ENCODE measurements around the gene ZBTB46. TPM values are rescaled to one million over a fixed set of nuclear protein-coding genes. Genes with fewer than 3 reads are reported as not detected.
"Not testable (repeated sequence)": the region's sequence is repeated elsewhere in the genome, so short reads cannot be mapped to it uniquely, and the experiment has no call there.

The ZBTB46 gene
- total and polyA plus RNA-seq, 2 donors: 3.7 to 5.8 TPM

- not testable (repeated sequence) for H3K9me3 ChIP-seq (ENCODE audit: control insufficient read depth in 2 of 2, insufficient read depth in 1 of 2, low read length in 1 of 2); DNase-seq (ENCODE audit: low read depth in 6 of 9, low spot score in 9 of 9); H3K4me3 ChIP-seq (ENCODE audit: low read length in 2 of 2); H3K36me3 ChIP-seq (ENCODE audit: control insufficient read depth in 2 of 2, insufficient read depth in 2 of 2, low read length in 1 of 2); H3K27ac ChIP-seq (ENCODE audit: low read depth in 1 of 2, low read length in 1 of 2)
- WGBS: 97% methylated on average over 14 of the region's 14 CpGs
- H3K27me3 ChIP-seq (ENCODE audit: control insufficient read depth in 2 of 2, insufficient read depth in 1 of 2, low read length in 1 of 2): peaks cover 10 to 68% of the 10 kb centered on the region in 2 donors
- peaks cover 0 to 23% of the 10 kb centered on the region in 2 donors for H3K4me1 ChIP-seq (ENCODE audit: control insufficient read depth in 2 of 2, insufficient read depth in 2 of 2, low read length in 2 of 2)
Observed at GRCh38 chr20:63851548-63851943, 20.5 kb upstream of the ZBTB46 start.

GRCh38 chr20:63850689-63851547 is 19.9 kb upstream of the ZBTB46 start:
- H3K4me1 ChIP-seq (ENCODE audit: control insufficient read depth in 2 of 2, insufficient read depth in 2 of 2, low read length in 2 of 2): peaks cover 0 to 30% of the 10 kb centered on the region in 2 donors
- H3K9me3 ChIP-seq (ENCODE audit: control insufficient read depth in 2 of 2, insufficient read depth in 1 of 2, low read length in 1 of 2): no peaks in the 10 kb centered on the region
- 71% methylated on average over 27 of the region's 27 CpGs for WGBS
- H3K27me3 ChIP-seq (ENCODE audit: control insufficient read depth in 2 of 2, insufficient read depth in 1 of 2, low read length in 1 of 2): peaks cover 15 to 68% of the 10 kb centered on the region in 2 donors
- no peaks in the 10 kb centered on the region for H3K36me3 ChIP-seq (ENCODE audit: control insufficient read depth in 2 of 2, insufficient read depth in 2 of 2, low read length in 1 of 2)
- no peak overlapping the region for H3K27ac ChIP-seq (ENCODE audit: low read depth in 1 of 2, low read length in 1 of 2)
- no peak for DNase-seq (ENCODE audit: low read depth in 6 of 9, low spot score in 9 of 9)
- no peak overlapping the region for H3K4me3 ChIP-seq (ENCODE audit: low read length in 2 of 2)

GRCh38 chr20:63848003-63848911 is 17.2 kb upstream of the ZBTB46 start:
- no peak for DNase-seq (ENCODE audit: low read depth in 6 of 9, low spot score in 9 of 9)
- 84% methylated on average over 28 of the region's 28 CpGs for WGBS
- H3K36me3 ChIP-seq (ENCODE audit: control insufficient read depth in 2 of 2, insufficient read depth in 2 of 2, low read length in 1 of 2): no peaks in the 10 kb centered on the region
- H3K9me3 ChIP-seq (ENCODE audit: control insufficient read depth in 2 of 2, insufficient read depth in 1 of 2, low read length in 1 of 2): no peaks in the 10 kb centered on the region
- no peak overlapping the region for H3K27ac ChIP-seq (ENCODE audit: low read depth in 1 of 2, low read length in 1 of 2)
- no peak overlapping the region for H3K4me3 ChIP-seq (ENCODE audit: low read length in 2 of 2)
- peaks cover 22 to 66% of the 10 kb centered on the region in 2 donors for H3K27me3 ChIP-seq (ENCODE audit: control insufficient read depth in 2 of 2, insufficient read depth in 1 of 2, low read length in 1 of 2)
- H3K4me1 ChIP-seq (ENCODE audit: control insufficient read depth in 2 of 2, insufficient read depth in 2 of 2, low read length in 2 of 2): peaks cover 0 to 15% of the 10 kb centered on the region in 2 donors

- WGBS: 14% methylated on average over 16 of the region's 16 CpGs
- no peak overlapping the region for H3K27ac ChIP-seq (ENCODE audit: low read depth in 1 of 2, low read length in 1 of 2)
- no peak for DNase-seq (ENCODE audit: low read depth in 6 of 9, low spot score in 9 of 9)
- peaks cover 23 to 74% of the 10 kb centered on the region in 2 donors for H3K27me3 ChIP-seq (ENCODE audit: control insufficient read depth in 2 of 2, insufficient read depth in 1 of 2, low read length in 1 of 2)
- no peaks in the 10 kb centered on the region for H3K9me3 ChIP-seq (ENCODE audit: control insufficient read depth in 2 of 2, insufficient read depth in 1 of 2, low read length in 1 of 2)
- no peaks in the 10 kb centered on the region for H3K36me3 ChIP-seq (ENCODE audit: control insufficient read depth in 2 of 2, insufficient read depth in 2 of 2, low read length in 1 of 2)
- peaks cover 0 to 15% of the 10 kb centered on the region in 2 donors for H3K4me1 ChIP-seq (ENCODE audit: control insufficient read depth in 2 of 2, insufficient read depth in 2 of 2, low read length in 2 of 2)
- H3K4me3 ChIP-seq (ENCODE audit: low read length in 2 of 2): no peak overlapping the region
Observed at GRCh38 chr20:63847237-63848002, 16.4 kb upstream of the ZBTB46 start.

GRCh38 chr20:63846888-63847236 is 15.8 kb upstream of the ZBTB46 start:
- no peak for DNase-seq (ENCODE audit: low read depth in 6 of 9, low spot score in 9 of 9)
- Histone ChIP-seq H3K27me3 (ENCODE audit: control insufficient read depth in 2 of 2, insufficient read depth in 1 of 2, low read length in 1 of 2) (peaks cover 27 to 76% of the 10 kb centered on the region in 2 donors), H3K36me3 (ENCODE audit: control insufficient read depth in 2 of 2, insufficient read depth in 2 of 2, low read length in 1 of 2) (no peaks in the 10 kb centered on the region), H3K4me3 (ENCODE audit: low read length in 2 of 2) (no peak overlapping the region), H3K27ac (ENCODE audit: low read depth in 1 of 2, low read length in 1 of 2) (no peak overlapping the region), H3K4me1 (ENCODE audit: control insufficient read depth in 2 of 2, insufficient read depth in 2 of 2, low read length in 2 of 2) (peaks cover 0 to 15% of the 10 kb centered on the region in 2 donors), H3K9me3 (ENCODE audit: control insufficient read depth in 2 of 2, insufficient read depth in 1 of 2, low read length in 1 of 2) (no peaks in the 10 kb centered on the region)
- 54% methylated on average over 3 of the region's 3 CpGs for WGBS

GRCh38 chr20:63846128-63846771 is 15.2 kb upstream of the ZBTB46 start:
- WGBS: 7% methylated on average over 24 of the region's 24 CpGs
- H3K4me1 ChIP-seq (ENCODE audit: control insufficient read depth in 2 of 2, insufficient read depth in 2 of 2, low read length in 2 of 2): peaks cover 0 to 15% of the 10 kb centered on the region in 2 donors
- no peak overlapping the region for H3K4me3 ChIP-seq (ENCODE audit: low read length in 2 of 2)
- DNase-seq (ENCODE audit: low read depth in 6 of 9, low spot score in 9 of 9): no peak
- H3K27ac ChIP-seq (ENCODE audit: low read depth in 1 of 2, low read length in 1 of 2): no peak overlapping the region
- peaks cover 27 to 75% of the 10 kb centered on the region in 2 donors for H3K27me3 ChIP-seq (ENCODE audit: control insufficient read depth in 2 of 2, insufficient read depth in 1 of 2, low read length in 1 of 2)
- no peaks in the 10 kb centered on the region for H3K9me3 ChIP-seq (ENCODE audit: control insufficient read depth in 2 of 2, insufficient read depth in 1 of 2, low read length in 1 of 2)
- no peaks in the 10 kb centered on the region for H3K36me3 ChIP-seq (ENCODE audit: control insufficient read depth in 2 of 2, insufficient read depth in 2 of 2, low read length in 1 of 2)

- Histone ChIP-seq H3K36me3 (ENCODE audit: control insufficient read depth in 2 of 2, insufficient read depth in 2 of 2, low read length in 1 of 2) (no peaks in the 10 kb centered on the region), H3K27ac (ENCODE audit: low read depth in 1 of 2, low read length in 1 of 2) (no peak overlapping the region), H3K4me1 (ENCODE audit: control insufficient read depth in 2 of 2, insufficient read depth in 2 of 2, low read length in 2 of 2) (peaks cover 0 to 15% of the 10 kb centered on the region in 2 donors), H3K27me3 (ENCODE audit: control insufficient read depth in 2 of 2, insufficient read depth in 1 of 2, low read length in 1 of 2) (peaks cover 27 to 75% of the 10 kb centered on the region in 2 donors), H3K9me3 (ENCODE audit: control insufficient read depth in 2 of 2, insufficient read depth in 1 of 2, low read length in 1 of 2) (no peaks in the 10 kb centered on the region), H3K4me3 (ENCODE audit: low read length in 2 of 2) (no peak overlapping the region)
- no peak for DNase-seq (ENCODE audit: low read depth in 6 of 9, low spot score in 9 of 9)
- 12% methylated on average over 9 of the region's 9 CpGs for WGBS
Observed at GRCh38 chr20:63844511-63844991, 13.5 kb upstream of the ZBTB46 start.

GRCh38 chr20:63843778-63844177 is 12.7 kb upstream of the ZBTB46 start:
- WGBS: 9% methylated on average over 16 of the region's 16 CpGs
- H3K27me3 ChIP-seq (ENCODE audit: control insufficient read depth in 2 of 2, insufficient read depth in 1 of 2, low read length in 1 of 2): peaks cover 27 to 78% of the 10 kb centered on the region in 2 donors

More at GRCh38 chr20:63843778-63844177, 12.7 kb upstream of the ZBTB46 start:
- no peaks in the 10 kb centered on the region for H3K9me3 ChIP-seq (ENCODE audit: control insufficient read depth in 2 of 2, insufficient read depth in 1 of 2, low read length in 1 of 2)
- H3K4me1 ChIP-seq (ENCODE audit: control insufficient read depth in 2 of 2, insufficient read depth in 2 of 2, low read length in 2 of 2): peaks cover 0 to 15% of the 10 kb centered on the region in 2 donors
- DNase-seq (ENCODE audit: low read depth in 6 of 9, low spot score in 9 of 9): no peak
- no peak overlapping the region for H3K4me3 ChIP-seq (ENCODE audit: low read length in 2 of 2)
- no peaks in the 10 kb centered on the region for H3K36me3 ChIP-seq (ENCODE audit: control insufficient read depth in 2 of 2, insufficient read depth in 2 of 2, low read length in 1 of 2)
- H3K27ac ChIP-seq (ENCODE audit: low read depth in 1 of 2, low read length in 1 of 2): no peak overlapping the region
